Transverse colon (tissue), 4 donors: ENCODE measurements around the gene ANKFN1.

Experiments
- EP300 ChIP-seq: sonication (generic); formaldehyde crosslinking; IDR thresholded peaks from one replicate; pipeline ENCODE4 v1.6.1; 2017; ENCODE audit warnings: antibody characterized with exemption, low read depth
- POLR2A ChIP-seq: fragments of 450-650 bp; IDR thresholded peaks from one replicate; pipeline ENCODE4 v1.6.1; 2016; ENCODE audit warnings: antibody characterized with exemption, mild to moderate bottlenecking, moderate library complexity
- POLR2AphosphoS5 ChIP-seq, 3 donors: sonication (generic); formaldehyde crosslinking; IDR thresholded peaks; one replicate each; pipeline ENCODE4 v1.6.1; 2016; ENCODE audit warnings: antibody characterized with exemption in 3 of 3
- TF ChIP-seq, protein P1 (sequence below), 5 experiments: fragments of 200-600 bp in 3 of 5; fragments of 450-650 bp in 2 of 5; sonication (generic) in 3 of 5; IDR thresholded peaks; 1 replicate in 2 of 5; 2 replicates in 3 of 5; pipeline ENCODE4 v1.5.1; 2016 to 2017; ENCODE audit warnings: antibody characterized with exemption in 5 of 5, inconsistent platforms in 3 of 5, mild to moderate bottlenecking in 2 of 5, moderate library complexity in 1 of 5

DNA sequence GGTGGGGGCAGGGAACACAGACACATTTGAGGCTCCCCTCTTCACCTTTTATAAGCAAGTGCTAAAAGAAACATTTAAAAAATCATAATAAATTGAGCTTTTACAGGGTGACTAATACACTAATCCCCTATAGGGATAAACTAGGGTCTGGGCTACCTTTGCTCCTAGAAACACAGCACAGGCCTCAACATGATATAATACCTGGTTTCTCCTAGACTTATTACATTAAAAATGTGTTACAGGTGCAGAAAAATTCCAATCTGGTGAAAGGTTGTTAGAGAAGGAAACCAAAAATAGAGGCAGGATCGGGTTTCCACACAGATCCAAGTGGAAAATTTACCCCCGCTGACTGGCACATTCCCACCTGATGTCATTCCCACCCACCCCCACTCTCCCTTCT, 315.6 kb downstream of the ANKFN1 start:
- TF ChIP-seq, protein P1, sequence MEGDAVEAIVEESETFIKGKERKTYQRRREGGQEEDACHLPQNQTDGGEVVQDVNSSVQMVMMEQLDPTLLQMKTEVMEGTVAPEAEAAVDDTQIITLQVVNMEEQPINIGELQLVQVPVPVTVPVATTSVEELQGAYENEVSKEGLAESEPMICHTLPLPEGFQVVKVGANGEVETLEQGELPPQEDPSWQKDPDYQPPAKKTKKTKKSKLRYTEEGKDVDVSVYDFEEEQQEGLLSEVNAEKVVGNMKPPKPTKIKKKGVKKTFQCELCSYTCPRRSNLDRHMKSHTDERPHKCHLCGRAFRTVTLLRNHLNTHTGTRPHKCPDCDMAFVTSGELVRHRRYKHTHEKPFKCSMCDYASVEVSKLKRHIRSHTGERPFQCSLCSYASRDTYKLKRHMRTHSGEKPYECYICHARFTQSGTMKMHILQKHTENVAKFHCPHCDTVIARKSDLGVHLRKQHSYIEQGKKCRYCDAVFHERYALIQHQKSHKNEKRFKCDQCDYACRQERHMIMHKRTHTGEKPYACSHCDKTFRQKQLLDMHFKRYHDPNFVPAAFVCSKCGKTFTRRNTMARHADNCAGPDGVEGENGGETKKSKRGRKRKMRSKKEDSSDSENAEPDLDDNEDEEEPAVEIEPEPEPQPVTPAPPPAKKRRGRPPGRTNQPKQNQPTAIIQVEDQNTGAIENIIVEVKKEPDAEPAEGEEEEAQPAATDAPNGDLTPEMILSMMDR (IDR thresholded peaks at IDR 0.05) = no peak
- TF ChIP-seq POLR2A = no peak
- TF ChIP-seq POLR2AphosphoS5 (IDR thresholded peaks at IDR 0.05) = no peak
- no peak for TF ChIP-seq EP300
